HG03139 (cell line): ENCODE measurements around the gene NUDCD2.
"Not testable (repeated sequence)": the region's sequence is repeated elsewhere in the genome, so short reads cannot be mapped to it uniquely, and the experiment has no call there.

Experiments used
- ATAC-seq: cut with Tn5 transposase; IDR thresholded peaks from one replicate; pipeline ENCODE4 v1.9.1; 2021; ENCODE audit not compliant: unreplicated experiment

The NUDCD2 gene

GRCh38 chr5:163473635-163474243 is 13.8 kb upstream of the NUDCD2 start:
- peak; percentile 83 for ATAC-seq

- ATAC-seq, result no peak
These were observed 7.8 kb upstream of the NUDCD2 start for GRCh38 chr5:163467682-163468081.

- no peak for ATAC-seq
These were observed 3.1 kb upstream of the NUDCD2 start for GRCh38 chr5:163463063-163463435.

DNA sequence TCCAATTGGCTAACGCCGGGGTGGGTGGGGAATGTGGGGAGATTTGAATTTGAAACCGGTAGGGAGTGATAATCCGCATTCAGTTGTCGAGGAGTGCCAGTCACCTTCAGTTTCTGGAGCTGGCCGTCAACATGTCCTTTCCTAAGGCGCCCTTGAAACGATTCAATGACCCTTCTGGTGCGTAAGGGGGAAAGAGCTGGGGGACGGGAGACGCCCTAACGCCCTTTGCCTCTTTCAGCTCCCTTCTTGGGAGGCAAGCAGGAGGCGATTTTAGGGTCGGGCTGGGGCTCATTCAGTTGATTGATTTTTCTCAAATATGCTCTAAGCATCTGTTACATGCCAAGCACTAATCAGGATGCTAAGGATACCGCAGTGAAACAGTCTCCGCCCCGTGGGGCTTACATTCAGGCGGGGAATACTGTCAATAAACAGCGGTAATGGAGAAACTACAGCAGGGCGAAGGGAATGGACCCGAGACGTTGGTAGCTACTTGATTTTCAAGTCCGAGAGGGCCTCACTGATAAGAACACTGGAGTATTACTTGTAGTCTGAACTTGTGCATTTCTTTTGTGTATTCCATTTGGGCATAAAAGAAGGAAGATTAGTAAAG is 765 bp upstream of the NUDCD2 start, which contains the start of gene HMMR:
TSS of gene HMMR (plus strand) at position 71 of the 610 bp plus-strand sequence. CDS start at position 132, 61 bp downstream.
- no peak for ATAC-seq

DNA sequence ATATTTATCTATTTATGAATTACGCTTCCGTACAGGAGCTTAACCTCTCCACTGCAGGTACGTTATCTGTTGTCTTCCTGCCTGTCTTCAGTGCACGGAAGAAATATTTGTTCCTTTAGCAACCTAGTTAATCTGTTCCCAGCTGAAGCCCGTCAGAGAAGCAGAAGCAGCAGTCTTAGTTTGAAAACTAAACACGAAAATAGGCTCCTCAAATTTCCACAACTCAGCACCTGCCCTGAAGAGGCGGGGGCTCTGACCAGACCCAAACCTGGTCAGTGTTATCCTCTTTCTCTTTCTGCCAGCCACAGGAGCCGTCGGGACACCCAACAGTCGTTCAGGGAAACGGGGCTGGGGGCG is 462 bp downstream of the NUDCD2 start:
- peak; percentile 15 for ATAC-seq

DNA sequence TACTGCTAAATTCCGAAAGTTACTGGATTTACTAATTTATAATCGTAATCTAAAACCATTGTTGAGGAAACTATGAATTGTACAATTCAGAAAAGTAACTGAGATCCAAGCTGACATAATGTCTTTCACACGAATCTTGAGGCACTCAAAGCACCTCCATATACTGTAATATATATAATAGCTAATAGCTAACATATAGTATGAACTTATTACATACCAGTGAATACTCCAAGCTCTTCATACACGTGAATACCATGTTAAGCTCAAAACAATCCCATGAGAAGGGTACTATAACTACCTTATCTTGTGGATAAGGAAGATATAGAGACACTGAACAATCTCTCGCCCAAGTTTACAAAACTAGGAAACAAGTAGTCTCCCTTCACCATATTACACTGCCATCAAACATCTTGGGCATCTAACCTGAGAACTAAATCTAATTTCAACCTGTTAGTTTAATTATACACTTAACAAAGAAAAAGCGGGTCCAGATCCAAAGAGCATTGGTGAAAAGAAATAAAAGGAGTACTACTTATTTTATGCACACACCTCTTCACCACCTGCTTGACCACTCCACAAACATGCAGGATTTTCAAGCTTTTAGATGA is 1.0 kb downstream of the NUDCD2 start:
- no peak for ATAC-seq

- ATAC-seq, result no peak
These were observed 3.1 kb downstream of the NUDCD2 start for GRCh38 chr5:163456840-163457239.

DNA sequence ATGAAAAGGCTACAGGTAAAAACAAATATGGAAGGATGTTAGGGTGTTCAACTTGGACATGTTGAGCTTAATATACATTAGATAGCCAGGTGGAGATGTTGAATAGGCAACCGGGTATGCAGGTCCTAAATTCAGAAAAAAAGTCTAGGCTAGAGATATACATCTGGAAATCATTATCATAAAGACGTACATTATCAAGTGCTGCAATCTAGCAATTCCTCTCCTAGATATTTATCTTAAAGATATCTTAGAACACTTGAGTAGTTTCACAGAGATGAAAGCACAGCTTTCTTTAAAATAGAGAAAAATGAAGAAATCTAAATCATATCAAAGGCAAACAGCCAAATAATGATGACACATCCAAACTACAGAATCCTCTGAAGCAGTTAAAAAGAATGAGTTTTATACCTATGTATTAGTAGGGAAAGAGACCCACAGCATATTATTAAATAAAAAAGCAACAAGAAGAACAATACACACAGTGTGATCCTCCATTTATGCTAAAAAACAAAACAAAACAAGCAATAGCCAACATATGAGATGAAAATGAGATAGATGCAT is 3.8 kb downstream of the NUDCD2 start:
- no peak for ATAC-seq

DNA sequence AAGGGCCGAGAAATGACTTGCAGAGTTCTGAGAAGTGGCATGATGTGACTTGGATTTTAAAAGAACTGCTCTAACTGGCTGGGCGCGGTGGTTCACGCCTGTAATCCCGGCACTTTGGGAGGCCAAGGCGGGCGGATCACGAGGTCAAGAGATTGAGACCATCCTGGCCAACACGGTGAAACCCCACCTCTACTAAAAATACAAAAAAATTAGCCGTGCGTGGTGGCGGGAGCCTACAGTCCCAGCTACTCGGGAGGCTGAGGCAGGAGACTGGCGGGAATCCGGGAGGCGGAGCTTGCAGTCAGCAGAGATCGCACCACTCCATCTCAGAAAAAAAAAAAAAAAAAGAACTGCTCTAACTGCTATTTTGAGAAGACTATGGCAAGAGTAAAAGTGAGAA is 4.5 kb downstream of the NUDCD2 start:
- not testable (repeated sequence) for ATAC-seq

DNA sequence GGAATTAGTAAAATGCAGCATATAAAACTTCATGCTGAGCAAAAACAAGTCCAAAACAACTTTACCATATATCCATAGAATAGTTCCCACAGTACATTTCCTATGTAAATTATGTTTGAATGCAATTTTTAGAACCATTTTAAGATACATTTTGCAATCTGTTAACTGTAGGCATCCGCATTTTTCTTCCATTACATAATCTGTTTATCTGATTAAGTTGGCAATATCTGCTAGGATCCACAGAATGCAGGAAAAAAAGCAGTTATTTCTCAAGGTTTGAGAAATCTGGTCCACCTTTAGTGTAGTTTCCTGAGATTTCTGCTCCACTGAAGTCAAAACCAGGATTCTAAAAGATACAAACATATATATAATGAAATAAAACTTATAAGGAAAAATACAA is 6.2 kb downstream of the NUDCD2 start:
- no peak for ATAC-seq

- ATAC-seq, result no peak
These were observed 8.4 kb downstream of the NUDCD2 start for GRCh38 chr5:163451489-163451888.

DNA sequence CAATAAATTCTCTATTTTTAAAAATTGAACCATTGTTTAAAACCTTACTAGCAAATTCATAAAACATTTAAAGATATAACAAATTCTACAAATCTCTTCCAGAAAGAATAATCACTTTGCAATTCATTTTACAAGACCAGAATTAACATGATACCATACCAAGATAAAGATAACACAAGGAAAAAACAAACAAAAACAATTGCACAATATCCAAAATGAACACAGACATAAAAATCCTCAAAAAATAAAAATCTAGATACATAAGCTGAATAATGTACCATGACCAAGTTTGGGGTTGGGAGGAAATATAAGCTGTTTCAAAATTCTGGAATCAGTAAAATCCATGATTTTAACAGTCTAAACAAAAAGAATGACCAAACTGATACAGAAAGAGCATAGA is 11.4 kb downstream of the NUDCD2 start:
- no peak for ATAC-seq

DNA sequence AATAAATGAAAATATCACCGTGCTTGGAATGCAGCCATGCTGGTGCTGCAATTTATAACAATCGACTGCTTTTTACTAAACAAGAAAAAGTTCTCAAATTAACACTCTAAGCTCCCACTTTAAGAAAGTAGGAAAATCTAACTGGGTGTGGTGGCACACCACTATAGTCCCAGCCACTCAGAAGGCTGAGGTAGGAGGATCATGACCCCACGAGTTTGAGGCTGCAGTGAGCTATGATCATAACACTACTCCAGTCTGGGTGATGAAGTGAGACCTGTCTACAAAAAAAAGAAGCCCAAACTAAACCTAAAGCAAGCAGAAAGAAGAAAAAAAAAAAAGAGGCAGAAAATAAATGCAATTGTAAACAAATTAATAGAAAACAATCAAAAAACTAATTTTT is 12.0 kb downstream of the NUDCD2 start:
- ATAC-seq, result no peak

DNA sequence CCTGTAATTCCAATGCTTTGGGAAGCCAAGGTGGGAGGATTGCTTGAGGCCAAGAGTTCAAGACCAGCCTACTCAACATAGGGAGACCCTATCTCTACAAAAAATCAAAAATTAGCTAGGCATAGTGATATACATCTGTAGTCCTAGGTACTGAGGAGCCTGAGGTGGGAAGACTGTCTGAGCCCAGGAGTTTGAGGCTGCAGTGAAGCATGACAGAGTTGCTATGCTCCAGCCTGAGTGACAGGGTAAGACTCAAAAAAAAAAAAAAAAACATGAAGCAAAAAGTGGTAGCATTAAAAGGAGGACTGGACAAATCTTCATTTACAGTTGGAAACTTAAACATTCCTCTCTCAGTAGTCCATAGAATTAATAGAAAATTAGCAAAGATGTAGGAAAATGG is 12.7 kb downstream of the NUDCD2 start:
- no peak for ATAC-seq

GRCh38 chr5:163445345-163445744 is 14.6 kb downstream of the NUDCD2 start:
- no peak for ATAC-seq

DNA sequence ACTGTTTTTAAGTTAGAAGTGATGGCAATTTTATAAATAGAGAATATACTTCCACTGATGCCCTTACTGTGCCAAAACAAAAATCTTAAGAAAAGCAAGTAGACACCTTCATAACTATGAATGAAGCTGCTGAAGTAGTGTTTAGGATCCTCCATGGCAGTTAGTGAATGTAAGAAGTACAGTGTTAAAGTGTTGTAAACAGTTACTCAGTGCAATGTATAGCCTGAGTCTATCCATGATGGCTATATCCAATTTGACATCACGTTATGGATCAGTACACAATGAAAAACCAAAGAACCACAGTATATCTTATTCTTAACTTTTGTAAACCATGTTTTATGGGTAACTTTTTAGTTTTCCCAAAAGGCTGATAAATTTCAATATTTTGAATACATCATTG is 15.4 kb downstream of the NUDCD2 start:
- no peak for ATAC-seq

DNA sequence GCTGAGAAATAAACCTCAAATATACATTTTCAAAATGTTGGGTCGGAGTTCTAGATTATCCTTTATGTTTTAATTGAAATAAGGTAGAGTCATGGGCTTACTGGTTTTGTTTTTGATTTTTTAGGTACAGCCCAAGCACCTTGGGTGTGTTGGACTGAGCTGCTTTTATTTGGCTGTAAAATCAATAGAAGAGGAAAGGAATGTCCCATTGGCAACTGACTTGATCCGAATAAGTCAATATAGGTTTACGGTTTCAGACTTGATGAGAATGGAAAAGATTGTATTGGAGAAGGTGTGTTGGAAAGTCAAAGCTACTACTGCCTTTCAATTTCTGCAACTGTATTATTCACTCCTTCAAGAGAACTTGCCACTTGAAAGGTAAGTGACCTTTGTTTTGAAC is 18.9 kb downstream of the NUDCD2 start:
- no peak for ATAC-seq

- ATAC-seq, result no peak
These were observed 20.8 kb downstream of the NUDCD2 start for GRCh38 chr5:163439092-163439425.

- ATAC-seq, result peak; percentile 96
These were observed 22.4 kb downstream of the NUDCD2 start, which contains the start of gene CCNG1 for GRCh38 chr5:163437309-163438182. Gene CCNG1, plus strand, starts transcription at chr5:163437595. Its CDS starts 1,662 bp downstream, at chr5:163439257.

GRCh38 chr5:163437011-163437308 is 22.9 kb downstream of the NUDCD2 start:
- no peak for ATAC-seq

DNA sequence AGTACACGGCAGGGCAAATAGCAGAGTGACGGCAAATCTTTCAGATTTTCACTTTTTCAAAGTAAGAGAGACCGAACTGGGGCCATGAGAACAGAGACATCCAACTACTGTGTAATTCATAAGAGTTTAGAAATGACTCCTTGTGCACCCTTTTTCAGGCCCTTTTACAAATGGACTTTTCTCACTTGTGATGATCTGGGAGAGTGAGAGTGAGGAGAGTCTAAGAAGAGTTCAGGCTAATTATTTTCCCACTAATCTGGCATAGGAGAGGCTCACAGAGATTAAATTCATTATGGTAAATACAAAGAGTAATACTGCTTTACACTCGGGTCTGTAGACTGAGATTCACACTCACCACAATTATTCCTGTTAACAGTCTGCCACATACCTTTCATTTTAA is 23.4 kb downstream of the NUDCD2 start:
- no peak for ATAC-seq
